Measurements from ENCODE around the gene ACTL8. TPM values are rescaled to one million over a fixed set of nuclear protein-coding genes. Genes with fewer than 3 reads are reported as not detected.

ACTL8 gene
- total RNA-seq, 1 donor from 2014 or later = not detected

DNA sequence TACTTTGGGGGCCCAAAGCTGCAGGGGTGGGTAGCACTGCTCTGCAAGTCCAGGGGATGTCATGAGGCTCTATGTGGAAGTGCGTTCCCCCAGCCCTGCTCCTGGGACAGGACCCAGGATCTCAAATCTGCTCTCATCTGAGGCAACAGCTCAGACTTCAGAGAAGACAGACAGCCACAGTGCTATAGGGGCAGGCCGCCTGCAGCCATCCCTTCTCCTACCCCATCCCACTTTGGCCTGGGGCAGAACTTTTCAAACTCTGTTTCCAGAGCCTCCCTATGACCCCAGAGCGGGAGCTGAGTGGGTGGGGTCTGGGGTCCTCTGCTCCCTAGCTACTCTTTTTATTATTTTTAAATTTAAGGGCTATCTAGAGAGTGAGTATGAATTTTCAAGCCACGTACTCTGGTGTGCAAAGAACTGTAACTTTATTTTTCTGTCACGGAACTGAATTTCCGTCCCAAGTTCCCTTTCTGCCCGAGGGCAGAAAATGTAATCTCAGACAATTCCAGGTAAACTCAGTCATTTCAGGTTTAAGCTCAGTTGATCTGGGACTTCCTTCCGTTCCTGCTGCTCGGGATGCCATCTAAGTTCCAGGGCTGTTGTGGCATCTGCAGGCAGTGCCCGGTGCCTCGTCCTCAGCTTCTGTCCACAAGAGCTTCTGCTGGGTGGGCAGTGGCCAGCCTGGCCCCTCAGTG is 98.3 kb downstream of the ACTL8 start:
- H3K27me3 Mint-ChIP-seq (ENCODE audit: low read depth) = peaks cover 30% of the 10 kb centered on the region
- H3K4me3 Mint-ChIP-seq = no peak overlapping the region
- H3K36me3 Mint-ChIP-seq = no peaks in the 10 kb centered on the region
- H3K9me3 Mint-ChIP-seq = no peaks in the 10 kb centered on the region
- no peak overlapping the region for H3K27ac Mint-ChIP-seq
- no peak for DNase-seq (ENCODE audit: low spot score in 2 of 2, unreplicated experiment in 2 of 2)
- TF ChIP-seq, protein P1, sequence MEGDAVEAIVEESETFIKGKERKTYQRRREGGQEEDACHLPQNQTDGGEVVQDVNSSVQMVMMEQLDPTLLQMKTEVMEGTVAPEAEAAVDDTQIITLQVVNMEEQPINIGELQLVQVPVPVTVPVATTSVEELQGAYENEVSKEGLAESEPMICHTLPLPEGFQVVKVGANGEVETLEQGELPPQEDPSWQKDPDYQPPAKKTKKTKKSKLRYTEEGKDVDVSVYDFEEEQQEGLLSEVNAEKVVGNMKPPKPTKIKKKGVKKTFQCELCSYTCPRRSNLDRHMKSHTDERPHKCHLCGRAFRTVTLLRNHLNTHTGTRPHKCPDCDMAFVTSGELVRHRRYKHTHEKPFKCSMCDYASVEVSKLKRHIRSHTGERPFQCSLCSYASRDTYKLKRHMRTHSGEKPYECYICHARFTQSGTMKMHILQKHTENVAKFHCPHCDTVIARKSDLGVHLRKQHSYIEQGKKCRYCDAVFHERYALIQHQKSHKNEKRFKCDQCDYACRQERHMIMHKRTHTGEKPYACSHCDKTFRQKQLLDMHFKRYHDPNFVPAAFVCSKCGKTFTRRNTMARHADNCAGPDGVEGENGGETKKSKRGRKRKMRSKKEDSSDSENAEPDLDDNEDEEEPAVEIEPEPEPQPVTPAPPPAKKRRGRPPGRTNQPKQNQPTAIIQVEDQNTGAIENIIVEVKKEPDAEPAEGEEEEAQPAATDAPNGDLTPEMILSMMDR (IDR thresholded peaks at IDR 0.05; ENCODE audit: unreplicated experiment) = no peak
- no peaks in the 10 kb centered on the region for H3K4me1 Mint-ChIP-seq

DNA sequence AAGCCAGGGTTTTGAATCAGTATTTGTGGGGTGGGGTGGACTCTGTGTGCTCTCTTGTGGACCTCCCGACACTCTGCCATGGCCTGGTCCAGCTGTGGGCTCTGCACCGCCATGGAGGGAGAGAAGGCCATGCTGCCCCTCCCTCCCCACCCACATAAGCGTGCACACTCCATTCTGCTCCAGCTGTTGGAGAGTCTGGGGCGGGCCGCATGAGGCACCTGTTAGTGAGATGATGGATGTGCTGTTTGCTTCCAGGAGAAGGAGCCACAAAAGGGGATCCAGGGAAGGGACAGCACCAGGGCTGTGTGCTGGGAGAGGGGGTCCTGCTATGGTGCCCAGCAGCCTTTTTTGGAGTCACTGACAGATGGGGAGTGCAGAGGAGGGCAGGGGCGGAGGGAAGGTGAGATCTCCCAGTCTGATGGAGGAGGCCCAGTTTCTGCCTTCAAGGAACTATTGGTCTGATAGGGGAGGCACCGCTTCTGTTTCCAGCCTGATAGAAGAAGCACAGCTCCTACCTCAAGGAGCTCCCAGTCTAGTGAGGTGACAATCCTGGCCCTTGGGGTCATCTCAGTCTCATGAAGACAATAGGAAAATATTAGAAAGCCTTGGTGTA is 101.5 kb downstream of the ACTL8 start:
- Mint-ChIP-seq H3K4me3 (no peak overlapping the region), H3K4me1 (no peaks in the 10 kb centered on the region), H3K36me3 (no peaks in the 10 kb centered on the region), H3K27me3 (ENCODE audit: low read depth) (peaks cover 38% of the 10 kb centered on the region), H3K27ac (no peak overlapping the region), H3K9me3 (no peaks in the 10 kb centered on the region)
- TF ChIP-seq, protein P1 (IDR thresholded peaks at IDR 0.05; ENCODE audit: unreplicated experiment) = no peak
- DNase-seq (ENCODE audit: low spot score in 2 of 2, unreplicated experiment in 2 of 2) = no peak

DNA sequence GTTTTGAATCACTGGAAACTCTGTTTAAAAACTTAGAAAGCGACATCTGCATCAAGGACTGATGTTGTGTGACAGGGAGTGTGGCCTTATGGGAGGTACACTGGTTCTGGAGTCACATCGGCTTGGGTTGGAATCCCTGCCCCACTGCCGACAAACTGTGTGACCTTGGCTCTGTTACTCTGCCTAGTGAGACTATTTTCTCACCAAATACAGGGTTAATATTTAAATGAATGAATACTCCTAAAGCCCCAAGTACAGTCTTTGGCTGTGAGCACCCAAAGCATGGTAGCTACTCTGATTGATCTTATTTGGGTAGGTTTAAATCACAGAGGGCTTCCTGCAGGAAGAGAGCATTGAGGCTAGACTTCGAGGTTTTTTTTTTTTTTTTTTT is 102.0 kb downstream of the ACTL8 start:
- DNase-seq (ENCODE audit: low spot score in 2 of 2, unreplicated experiment in 2 of 2) = no peak
- TF ChIP-seq, protein P1 (IDR thresholded peaks at IDR 0.05; ENCODE audit: unreplicated experiment) = no peak
- H3K27me3 Mint-ChIP-seq (ENCODE audit: low read depth) = peaks cover 38% of the 10 kb centered on the region
- H3K4me1 Mint-ChIP-seq = no peaks in the 10 kb centered on the region
- H3K36me3 Mint-ChIP-seq = no peaks in the 10 kb centered on the region
- no peaks in the 10 kb centered on the region for H3K9me3 Mint-ChIP-seq
- no peak overlapping the region for H3K4me3 Mint-ChIP-seq
- no peak overlapping the region for H3K27ac Mint-ChIP-seq

DNA sequence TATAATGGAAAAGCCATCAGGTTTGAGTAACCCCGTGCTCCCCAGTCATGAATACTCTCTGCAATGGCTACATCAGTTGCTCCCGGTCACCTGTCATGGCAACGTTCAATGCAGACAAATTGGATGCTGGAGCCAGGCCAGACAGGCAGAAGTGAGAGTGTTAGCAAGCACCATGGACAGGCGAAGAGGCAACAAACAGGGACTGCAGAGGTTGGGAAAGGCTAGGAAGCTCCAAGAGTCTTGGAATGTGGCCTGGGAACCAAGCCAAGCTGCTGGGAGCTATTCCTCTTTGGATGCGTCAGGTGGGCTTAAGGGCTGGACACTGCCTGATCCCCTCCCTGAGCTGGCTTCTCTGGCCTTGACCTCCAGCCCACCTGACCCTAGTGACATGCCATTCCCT is 102.9 kb downstream of the ACTL8 start:
- Mint-ChIP-seq H3K36me3 (no peaks in the 10 kb centered on the region), H3K9me3 (no peaks in the 10 kb centered on the region), H3K27ac (no peak overlapping the region), H3K27me3 (ENCODE audit: low read depth) (peaks cover 32% of the 10 kb centered on the region), H3K4me1 (no peaks in the 10 kb centered on the region), H3K4me3 (no peak overlapping the region)
- no peak for DNase-seq (ENCODE audit: low spot score in 2 of 2, unreplicated experiment in 2 of 2)
- TF ChIP-seq, protein P1 (IDR thresholded peaks at IDR 0.05; ENCODE audit: unreplicated experiment) = no peak

DNA sequence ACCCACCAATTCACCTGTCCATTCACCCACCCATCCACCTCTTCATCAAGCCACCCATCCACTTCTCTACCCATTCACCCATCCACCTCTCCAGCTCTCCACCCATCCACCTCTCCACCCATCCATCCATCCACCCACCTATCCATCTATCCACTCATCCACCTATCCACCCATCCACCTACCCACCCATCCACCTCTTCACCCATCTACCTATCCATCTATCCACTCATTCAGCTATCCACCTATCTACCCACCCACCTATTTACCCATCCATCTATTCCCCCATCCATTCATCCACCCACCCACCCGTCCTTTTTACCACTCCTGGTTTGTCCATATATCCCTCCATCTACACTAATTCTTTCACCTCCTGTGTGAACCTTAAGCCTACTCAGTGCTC is 105.7 kb downstream of the ACTL8 start:
- H3K4me3 Mint-ChIP-seq = no peak overlapping the region
- TF ChIP-seq, protein P1 (IDR thresholded peaks at IDR 0.05; ENCODE audit: unreplicated experiment) = no peak
- H3K27ac Mint-ChIP-seq = no peak overlapping the region
- H3K4me1 Mint-ChIP-seq = no peaks in the 10 kb centered on the region
- no peak for DNase-seq (ENCODE audit: low spot score in 2 of 2, unreplicated experiment in 2 of 2)
- no peaks in the 10 kb centered on the region for H3K9me3 Mint-ChIP-seq
- peaks cover 24% of the 10 kb centered on the region for H3K27me3 Mint-ChIP-seq (ENCODE audit: low read depth)
- H3K36me3 Mint-ChIP-seq = no peaks in the 10 kb centered on the region

Measured in mesothelial cell of epicardium (in vitro differentiated cells).